Skin of body (tissue), 3 donors: ENCODE measurements around the gene ABHD11. TPM values are rescaled to one million over a fixed set of nuclear protein-coding genes. Genes with fewer than 3 reads are reported as not detected.

Source experiments
- DNase-seq: peaks from one replicate; lab custom pipeline; 2025; lab: John Stamatoyannopoulos, UW
- small RNA-seq: library from RNA; depleted of rRNA; stranded (forward); fragments of <200 nt; gene quantifications from one replicate; pipeline ENCODE3, GENCODE V24; 2014; ENCODE audit warnings: low replicate concordance
- total RNA-seq: library from RNA; depleted of rRNA; stranded (reverse); fragments of >200 nt; gene quantifications from one replicate; pipeline ENCODE4 v1.2.3, GENCODE V29; 2014

The ABHD11 gene
- total RNA-seq, 1 donor from 2014 or later, result 8.0 TPM

DNA sequence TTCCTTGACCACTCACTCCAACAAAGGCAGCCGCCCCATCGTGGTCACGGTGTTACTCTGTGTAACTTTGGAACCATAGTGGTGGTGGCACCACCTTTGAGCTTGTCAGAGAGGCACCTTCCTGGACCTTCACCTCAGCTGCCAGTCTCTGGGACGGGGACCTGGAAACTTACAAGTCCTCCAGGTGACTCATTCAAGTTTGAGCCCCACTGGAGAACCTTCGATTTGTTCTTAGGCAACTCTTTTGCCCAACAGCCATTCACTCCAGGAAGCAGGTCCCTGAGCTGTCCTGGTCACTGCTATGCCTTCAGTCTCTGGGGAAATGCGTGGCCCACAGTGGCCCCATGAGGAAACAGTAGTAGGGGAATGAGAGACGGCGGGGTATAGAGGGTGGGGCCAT, 36.4 kb downstream of the ABHD11 start:
- no peak for DNase-seq

DNA sequence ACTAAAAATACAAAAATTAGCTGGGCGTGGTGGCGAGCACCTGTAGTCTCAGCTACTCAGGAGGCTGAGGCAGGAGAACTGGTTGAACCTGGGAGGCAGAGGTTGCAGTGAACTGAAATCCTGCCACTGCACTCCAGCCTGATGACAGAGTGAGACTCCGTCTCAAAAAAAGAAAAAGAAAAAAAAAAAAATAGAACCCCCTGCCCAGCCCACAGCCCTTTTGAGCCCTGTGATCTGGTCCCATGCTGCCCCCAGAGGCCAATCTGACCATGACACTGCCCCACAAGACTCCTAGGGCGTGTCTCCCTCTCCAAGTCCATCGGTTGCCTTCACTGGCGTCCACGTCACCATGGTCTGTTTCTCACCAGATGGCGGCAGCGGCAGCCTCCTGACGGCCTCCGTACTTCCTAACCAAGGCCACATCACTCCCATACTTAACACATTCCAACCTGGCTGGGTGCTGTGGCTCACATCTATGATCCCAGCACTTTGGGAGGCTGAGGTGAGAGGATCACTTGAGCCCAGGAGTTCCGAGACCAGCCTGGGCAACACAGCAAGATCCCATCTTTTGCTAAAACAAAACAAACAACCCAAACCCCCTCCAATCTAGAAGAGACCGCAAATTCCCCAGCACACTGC, 37.1 kb downstream of the ABHD11 start:
- no peak for DNase-seq

DNA sequence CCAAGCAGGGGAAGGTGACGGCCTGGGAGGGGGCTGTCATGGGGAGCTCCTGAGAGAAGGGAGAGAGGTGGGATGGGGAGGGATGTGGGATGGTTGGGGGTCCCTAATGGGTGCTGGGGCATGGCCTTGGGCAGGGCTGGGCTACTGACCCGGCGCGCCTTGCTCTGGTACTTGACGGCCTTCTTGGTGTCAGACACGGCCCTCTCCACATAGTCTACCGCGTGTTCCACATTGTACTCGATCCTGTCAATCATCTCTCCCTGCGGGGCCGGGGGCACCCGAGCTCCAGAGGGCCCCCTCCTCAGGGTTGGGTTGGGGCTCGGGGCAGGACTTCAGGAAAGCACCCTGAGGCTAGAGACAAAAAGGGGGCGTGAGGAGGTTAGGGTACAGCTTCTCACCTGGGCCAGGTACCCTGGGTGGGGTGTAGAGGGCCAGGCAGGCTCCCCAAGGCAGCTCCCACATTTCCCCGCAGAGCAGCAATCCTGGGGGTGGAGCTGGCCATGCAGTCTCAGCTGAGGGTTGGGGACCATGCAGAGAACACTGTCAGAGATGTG, 37.9 kb downstream of the ABHD11 start:
- no peak for DNase-seq

DNA sequence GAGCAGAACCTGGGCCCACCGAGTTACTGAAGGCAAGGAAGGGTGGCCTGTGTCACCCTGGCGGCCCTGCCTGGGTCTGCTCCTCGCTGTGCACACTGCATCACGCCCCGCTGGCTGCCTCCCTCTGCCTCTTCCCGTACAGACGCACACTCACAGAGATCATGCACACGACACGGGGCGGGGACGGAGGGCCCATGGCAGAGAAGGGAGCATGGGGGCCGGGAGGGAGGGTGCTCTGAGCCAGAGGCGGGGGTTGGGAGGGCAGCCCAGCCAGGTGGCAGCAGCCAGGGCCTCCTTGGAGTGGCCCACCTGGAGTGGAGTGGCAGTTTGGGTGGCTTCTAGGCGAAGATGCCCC, 38.6 kb downstream of the ABHD11 start:
- no peak for DNase-seq

DNA sequence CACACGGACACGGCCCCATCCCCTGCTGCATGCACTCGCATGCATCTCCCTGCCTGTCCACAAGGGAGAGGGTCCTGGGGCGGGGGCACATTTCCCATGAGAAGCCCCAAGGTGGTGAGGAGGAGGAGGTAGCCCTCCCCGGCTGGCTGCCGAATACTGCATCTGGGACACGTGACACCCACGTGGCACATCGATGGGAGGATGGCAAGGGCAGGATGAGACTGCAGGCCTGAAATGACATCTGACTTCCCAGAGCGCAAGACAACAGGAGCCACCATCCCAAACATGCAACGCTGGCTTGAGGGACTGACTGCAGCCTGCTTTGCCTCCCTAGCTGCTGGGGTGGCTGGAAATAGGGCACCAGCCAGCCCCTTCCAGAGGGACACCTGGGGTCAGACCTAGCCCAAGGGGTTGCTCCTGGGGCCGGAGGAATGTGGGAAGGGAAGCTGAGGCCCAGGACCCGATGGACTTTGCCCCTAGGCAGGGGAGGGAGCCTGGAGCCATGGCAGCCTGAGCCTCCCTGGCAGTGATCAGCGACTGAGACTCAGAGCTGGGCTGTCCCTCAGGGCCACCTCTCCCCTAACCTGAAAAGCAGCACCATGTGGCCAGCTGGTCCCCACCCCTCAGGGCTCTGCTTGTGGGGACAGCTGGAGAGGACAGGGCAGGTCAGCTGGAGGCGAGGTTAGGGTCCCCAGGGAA, 39.1 kb downstream of the ABHD11 start:
- DNase-seq, result no peak

DNA sequence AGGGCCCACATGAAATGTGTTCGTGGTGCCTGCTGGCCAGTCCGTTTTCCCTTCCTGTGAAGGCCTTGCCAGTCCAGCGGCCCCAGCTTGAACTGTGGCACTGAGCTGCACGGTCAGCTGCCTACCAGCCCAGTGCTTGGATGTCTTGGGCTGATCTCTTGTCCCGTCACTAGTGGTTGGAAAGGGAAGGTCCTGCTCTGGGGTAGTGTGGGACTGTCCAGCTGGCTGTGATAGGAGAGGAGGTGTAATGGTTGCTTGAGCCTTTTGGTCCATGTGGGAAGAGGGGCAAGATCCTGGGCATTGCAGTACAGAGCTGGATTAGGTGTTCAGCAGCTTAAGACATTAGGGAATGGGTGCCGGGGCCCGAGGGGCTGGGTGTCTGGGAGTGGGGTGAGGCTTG, 40.2 kb downstream of the ABHD11 start:
- no peak for DNase-seq

DNA sequence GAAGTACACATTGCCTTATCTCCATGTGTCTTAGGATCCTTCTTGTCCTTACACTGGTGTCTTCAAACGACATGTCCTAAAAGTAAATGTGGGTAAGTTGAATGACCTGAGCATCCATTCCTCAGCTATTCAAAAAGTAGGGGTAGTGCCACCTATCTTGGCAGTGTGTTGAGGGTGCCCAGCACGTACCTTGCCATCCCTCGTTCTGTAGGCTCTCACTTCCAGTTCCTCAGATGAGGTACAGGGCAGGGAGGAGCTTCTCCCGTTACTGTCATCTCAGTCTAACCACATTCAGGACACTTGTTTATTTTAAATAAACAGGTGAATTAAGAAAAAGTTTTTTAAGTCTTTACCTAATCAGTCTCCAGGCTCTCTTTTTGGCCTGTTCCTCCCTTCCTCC, 42.2 kb downstream of the ABHD11 start:
- no peak for DNase-seq

DNA sequence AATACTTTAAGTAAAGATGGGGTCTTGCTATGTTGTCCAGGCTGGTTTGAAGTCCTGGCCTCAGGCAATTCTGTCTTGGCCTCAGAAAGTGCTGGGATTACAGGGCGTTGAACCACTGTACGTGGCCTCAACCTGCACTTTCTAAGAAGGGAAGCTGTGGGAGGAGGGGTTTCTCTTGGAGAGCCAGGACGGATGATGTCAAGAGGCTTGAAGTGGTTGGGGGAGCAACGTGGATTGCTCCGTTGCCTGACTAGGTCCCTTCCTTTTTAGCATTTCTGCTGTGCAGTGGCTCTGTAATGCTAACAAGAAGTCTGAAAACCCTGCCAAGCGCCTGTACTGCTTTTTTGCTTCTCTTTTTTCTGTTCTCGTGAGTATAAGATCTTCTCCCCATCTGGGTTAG, 48.0 kb downstream of the ABHD11 start:
- no peak for DNase-seq

DNA sequence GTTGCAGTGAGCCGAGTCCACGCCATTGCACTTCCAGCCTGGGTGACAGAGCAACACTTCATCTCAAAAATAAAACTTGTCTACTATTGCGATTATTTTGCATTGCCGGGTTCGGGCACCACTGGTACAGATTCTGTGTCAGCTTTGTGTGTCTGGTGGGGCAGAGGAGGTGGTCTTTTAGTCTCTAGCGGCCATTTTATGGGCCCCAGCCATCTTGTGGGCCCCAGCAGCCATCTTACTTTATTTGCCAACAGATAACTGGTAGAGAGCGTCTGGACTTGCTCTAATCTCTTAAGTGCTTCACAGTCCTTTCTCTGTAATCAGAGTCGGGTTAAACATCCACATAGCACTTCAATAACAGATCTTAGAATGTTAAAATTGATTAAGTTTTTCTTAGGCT, 50.3 kb downstream of the ABHD11 start:
- DNase-seq, result no peak

Small RNAs within 50 kb of the gene (small RNA-seq; reads per million reads assigned to genes)
- gene MIR4284 (not detected), gene RN7SL265P (not detected)

Other genes starting within 250 kb of the ABHD11 start
- gene BAZ1B, start 216.5 kb downstream of the ABHD11 start, total RNA-seq, result 43.1 TPM
- 8.5 TPM for gene BCL7B, start 181.1 kb downstream of the ABHD11 start, total RNA-seq
- gene TBL2, start 160.2 kb downstream of the ABHD11 start, total RNA-seq, result 33.2 TPM
- gene MLXIPL, start 114.3 kb downstream of the ABHD11 start, total RNA-seq, result 22.3 TPM
- gene VPS37D, start 71.0 kb downstream of the ABHD11 start, total RNA-seq, result 3.6 TPM
- gene DNAJC30, start 55.3 kb downstream of the ABHD11 start, total RNA-seq, result 3.4 TPM
- 28.0 TPM for gene BUD23, start 55.2 kb downstream of the ABHD11 start, total RNA-seq
- gene STX1A, start 19.1 kb downstream of the ABHD11 start, total RNA-seq, result 8.5 TPM
- 0.20 TPM for gene CLDN3, start 31.5 kb upstream of the ABHD11 start, total RNA-seq
- gene CLDN4, start 92.2 kb upstream of the ABHD11 start, total RNA-seq, result 75.4 TPM
- 3.2 TPM for gene METTL27, start 103.7 kb upstream of the ABHD11 start, total RNA-seq
- gene TMEM270, start 122.4 kb upstream of the ABHD11 start, total RNA-seq, result not detected